Measurements from ENCODE around the gene IRF1. TPM values are rescaled to one million over a fixed set of nuclear protein-coding genes. Genes with fewer than 3 reads are reported as not detected.

IRF1 gene
- total and polyA plus RNA-seq, 2 of the 4 experiments (the other 2 are of a cell fraction) = 11.1 to 18.9 TPM

- no peak for TF ChIP-seq NFE2L2 (IDR thresholded peaks at IDR 0.05; ENCODE audit: low read depth, low read length)
- TF ChIP-seq MAZ (IDR thresholded peaks at IDR 0.05; ENCODE audit: borderline replicate concordance, low read depth, low read length) = no peak
Observed at GRCh38 chr5:132506094-132506692, 15.6 kb upstream of the IRF1 start (continued).

DNA sequence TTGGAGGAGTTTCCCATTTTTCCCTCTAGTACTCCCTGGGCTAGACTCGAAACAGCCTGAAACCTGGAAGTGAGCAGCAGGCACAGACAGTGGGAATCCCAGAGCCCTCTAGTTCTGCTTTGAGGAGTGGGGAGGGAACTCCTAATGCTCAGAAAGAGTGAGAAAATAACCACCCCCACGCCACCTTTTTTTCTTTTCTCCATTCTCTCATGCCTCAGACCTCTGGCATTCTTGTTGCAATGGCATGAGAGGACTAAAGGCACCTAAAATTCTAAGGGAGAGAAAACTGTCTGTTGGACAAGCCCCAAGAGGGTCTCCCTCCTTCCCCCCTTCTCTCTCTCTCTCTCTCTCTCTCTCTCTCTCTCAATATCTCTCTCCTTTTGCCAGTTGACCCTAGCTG lies 15.1 kb upstream of the IRF1 start:
- H3K36me3 ChIP-seq (ENCODE audit: control insufficient read depth, insufficient read depth, low read length) = no peaks in the 10 kb centered on the region
- H3K4me2 ChIP-seq (ENCODE audit: low read depth, low read length) = peak overlapping the region; percentile 63
- H3K4me1 ChIP-seq (ENCODE audit: control insufficient read depth, insufficient read depth, low read length) = peaks cover 28% of the 10 kb centered on the region
- TF ChIP-seq SMC3 (IDR thresholded peaks at IDR 0.05; ENCODE audit: low read depth, low read length) (no peak), ELK1 (IDR thresholded peaks at IDR 0.05; ENCODE audit: borderline replicate concordance, low read depth, low read length) (no peak), POLR2A (IDR thresholded peaks at IDR 0.05; ENCODE audit: low read depth, low read length) (no peak), BHLHE40 (IDR thresholded peaks at IDR 0.05; ENCODE audit: low read depth, low read length) (no peak), CHD1 (IDR thresholded peaks at IDR 0.05; ENCODE audit: low read depth, low read length) (no peak), CEBPB (IDR thresholded peaks at IDR 0.05; ENCODE audit: low read depth, low read length) (no peak), RCOR1 (IDR thresholded peaks at IDR 0.05; ENCODE audit: insufficient replicate concordance, low read length) (no peak), RAD21 (IDR thresholded peaks at IDR 0.05; ENCODE audit: low read length) (no peak)
- POLR2A ChIA-PET (ENCODE audit: unreplicated experiment) = interaction anchor here (0.8 to 1.0 kb wide), 3 partner anchors 8 to 10 kb away, joined by 3 to 10 read pairs (median 3); no protein-coding TSS in a partner anchor
- peak overlapping the region; percentile 48 for H2AK5ac ChIP-seq (ENCODE audit: low read depth, low read length)
- H4K8ac ChIP-seq (ENCODE audit: low read depth in 2 of 2, low read length in 2 of 2) = peak overlapping the region; percentile 53 to 88
- H2BK20ac ChIP-seq (ENCODE audit: low read depth, low read length) = peak overlapping the region; percentile 83
- H4K91ac ChIP-seq (ENCODE audit: insufficient read depth, low read depth, low read length) = peak overlapping the region; percentile 90
- peak overlapping the region; percentile 86 for H3K56ac ChIP-seq (ENCODE audit: extremely low read depth, insufficient read depth, low read length)
- peaks cover 25% of the 10 kb centered on the region for H3K9me1 ChIP-seq (ENCODE audit: insufficient read depth, low read length)
- peak overlapping the region; percentile 94 for H3K18ac ChIP-seq (ENCODE audit: low read depth, low read length)
- peaks cover 1% of the 10 kb centered on the region; the same call in 1 of the 2 replicates for H3K9me3 ChIP-seq (ENCODE audit: control insufficient read depth, insufficient read depth, low read length)
- peak overlapping the region; percentile 96 for H3K4ac ChIP-seq (ENCODE audit: low read depth, low read length)
- DNase-seq = peak; percentile 30
- BruUV-seq (replicated peaks) = no TSS peak
- dilution Hi-C loops (cut with HindIII; ENCODE audit: low sequenced_read_pairs, unreplicated experiment) = no loop called here
- H3K4me3 ChIP-seq (ENCODE audit: insufficient read depth, low read depth, low read length) = no peak overlapping the region
- H2BK5ac ChIP-seq (ENCODE audit: low read depth, low read length, poor library complexity, severe bottlenecking) = peak overlapping the region; percentile 95
- peaks cover 4% of the 10 kb centered on the region; the same call in 1 of the 2 replicates for H4K20me1 ChIP-seq (ENCODE audit: insufficient read depth, low read length)
- CTCF ChIA-PET = interaction anchor here (0.6 to 2.0 kb wide), 8 partner anchors 26 to 313 kb away, joined by 3 to 11 read pairs (median 3); partner anchors contain the start of gene RAD50
- intact Hi-C loops (cut with micrococcal nuclease) = loop anchor here (1.0 to 5.0 kb wide), 5 partner anchors 52 to 362 kb away; partner anchors contain the start of genes GDF9, RAD50, SLC22A4 and UQCRQ
- H3K14ac ChIP-seq (replicated peaks; ENCODE audit: low read depth, low read length) = peak overlapping the region; percentile 70
- in situ Hi-C loops (cut with MboI; ENCODE audit: low sequenced_read_pairs) = no loop called here
- H2BK120ac ChIP-seq (ENCODE audit: low read depth, low read length) = peak overlapping the region; percentile 96
- no peaks in the 10 kb centered on the region for H3K27me3 ChIP-seq (ENCODE audit: control insufficient read depth, insufficient read depth, low read length)
- H3K79me1 ChIP-seq (ENCODE audit: low read depth in 1 of 2, low read length in 2 of 2) = peaks cover 0 to 3% of the 10 kb centered on the region in 2 experiments; a peak in 1 of 4 replicates
- no CpG with 5 or more reads among the region's 2 CpGs for WGBS, 2 experiments (ENCODE audit: extremely low coverage in 2 of 2, insufficient read length in 1 of 2)
- ATAC-seq (ENCODE audit: low read depth) = peak; percentile 10
- H3K23ac ChIP-seq (ENCODE audit: low read depth, low read length) = peak overlapping the region; percentile 51
- peak overlapping the region; percentile 71; the same call in 2 of the 3 replicates for H2BK15ac ChIP-seq (ENCODE audit: low read depth, low read length)
- H3K9ac ChIP-seq (ENCODE audit: low read depth, low read length) = peak overlapping the region; percentile 75
- peak overlapping the region; percentile 99 for H3K27ac ChIP-seq (ENCODE audit: insufficient read depth, low read length)
- peak overlapping the region; percentile 65 for H2AK9ac ChIP-seq (replicated peaks; ENCODE audit: low read depth, low read length, poor library complexity)
- peak overlapping the region; percentile 89 for H4K5ac ChIP-seq (ENCODE audit: low read depth, low read length)
- peak overlapping the region; percentile 63 for H2AFZ ChIP-seq (replicated peaks; ENCODE audit: low read length, poor library complexity)
